Muscle of arm (tissue), 14 donors: Measurements from ENCODE around the gene DYNLL1. TPM values are rescaled to one million over a fixed set of nuclear protein-coding genes. Genes with fewer than 3 reads are reported as not detected.
"Not testable (repeated sequence)": the region's sequence is repeated elsewhere in the genome, so short reads cannot be mapped to it uniquely, and the experiment has no call there.

ENCODE experiments used
- DNase-seq: peaks from one replicate; pipeline ENCODE4 v3.0.0-alpha.2; 2013
- long read RNA-seq, 11 donors: transcript quantifications; one replicate each; lab custom pipeline, GENCODE V29; 2026
- polyA plus RNA-seq, 12 donors: library from polyadenylated mRNA; unstranded; fragments of 120-200 nt; gene quantifications; one replicate each; pipeline ENCODE4 v1.2.1, GENCODE V29; 2013; ENCODE audit not compliant: insufficient read length in 12 of 12

The DYNLL1 gene
- polyA plus RNA-seq, result 100 to 1,000 TPM in 11 of 12 donors, not detected in 1; 258 to 571 (median 356) TPM
- long read RNA-seq, donor 1, transcript DYNLL1-210 (1 exons, 670 nt), result minor isoform, 42 of 288 reads
- long read RNA-seq, donor 1, transcript DYNLL1-207 (2 exons, 719 nt), result minor isoform, 20 of 288 reads
- long read RNA-seq, donor 1, transcript DYNLL1-202 (3 exons, 697 nt), result minor isoform, 21 of 288 reads
- long read RNA-seq, donor 1, transcript DYNLL1-201 (3 exons, 720 nt), result major isoform, 201 of 288 reads
- long read RNA-seq, donor 1, partial matches to known transcripts, result 0 of 288 reads
- long read RNA-seq, donor 1, other reads (novel, unspliced or antisense), result 0 of 288 reads
- long read RNA-seq, donor 2, transcript DYNLL1-207 (2 exons, 719 nt), result minor isoform, 19 of 269 reads
- long read RNA-seq, donor 2, transcript DYNLL1-201 (3 exons, 720 nt), result major isoform, 193 of 269 reads
- long read RNA-seq, donor 2, transcript DYNLL1-210 (1 exons, 670 nt), result minor isoform, 39 of 269 reads
- long read RNA-seq, donor 2, transcript DYNLL1-202 (3 exons, 697 nt), result minor isoform, 15 of 269 reads
- long read RNA-seq, donor 2, partial matches to known transcripts, result 0 of 269 reads
- long read RNA-seq, donor 2, other reads (novel, unspliced or antisense), result 0 of 269 reads
- long read RNA-seq, donor 3, transcript DYNLL1-207 (2 exons, 719 nt), result minor isoform, 8 of 113 reads
- long read RNA-seq, donor 3, transcript DYNLL1-202 (3 exons, 697 nt), result minor isoform, 10 of 113 reads
- long read RNA-seq, donor 3, transcript DYNLL1-210 (1 exons, 670 nt), result minor isoform, 10 of 113 reads
- long read RNA-seq, donor 3, transcript DYNLL1-201 (3 exons, 720 nt), result major isoform, 81 of 113 reads
- long read RNA-seq, donor 3, partial matches to known transcripts, result 0 of 113 reads
- long read RNA-seq, donor 3, other reads (novel, unspliced or antisense), result 0 of 113 reads
- long read RNA-seq, donor 4, transcript DYNLL1-207 (2 exons, 719 nt), result minor isoform, 7 of 78 reads
- long read RNA-seq, donor 4, transcript DYNLL1-201 (3 exons, 720 nt), result major isoform, 61 of 78 reads
- long read RNA-seq, donor 4, transcript DYNLL1-210 (1 exons, 670 nt), result minor isoform, 6 of 78 reads
- long read RNA-seq, donor 4, partial matches to known transcripts, result 0 of 78 reads
- long read RNA-seq, donor 4, other reads (novel, unspliced or antisense), result 0 of 78 reads
- long read RNA-seq, donor 5, transcript DYNLL1-201 (3 exons, 720 nt), result major isoform, 169 of 253 reads
- long read RNA-seq, donor 5, transcript DYNLL1-210 (1 exons, 670 nt), result minor isoform, 18 of 253 reads
- long read RNA-seq, donor 5, transcript DYNLL1-207 (2 exons, 719 nt), result minor isoform, 17 of 253 reads
- long read RNA-seq, donor 5, transcript DYNLL1-202 (3 exons, 697 nt), result minor isoform, 24 of 253 reads
- long read RNA-seq, donor 5, partial matches to known transcripts, result 0 of 253 reads
- long read RNA-seq, donor 5, other reads (novel, unspliced or antisense), result 15 of 253 reads
- long read RNA-seq, donor 6, transcript DYNLL1-210 (1 exons, 670 nt), result minor isoform, 13 of 97 reads
- long read RNA-seq, donor 6, transcript DYNLL1-202 (3 exons, 697 nt), result minor isoform, 5 of 97 reads
- long read RNA-seq, donor 6, transcript DYNLL1-201 (3 exons, 720 nt), result major isoform, 67 of 97 reads
- long read RNA-seq, donor 6, transcript DYNLL1-207 (2 exons, 719 nt), result minor isoform, 10 of 97 reads
- long read RNA-seq, donor 6, partial matches to known transcripts, result 0 of 97 reads
- long read RNA-seq, donor 6, other reads (novel, unspliced or antisense), result 0 of 97 reads
- long read RNA-seq, donor 7, transcript DYNLL1-202 (3 exons, 697 nt), result minor isoform, 13 of 124 reads
- long read RNA-seq, donor 7, transcript DYNLL1-207 (2 exons, 719 nt), result minor isoform, 11 of 124 reads
- long read RNA-seq, donor 7, transcript DYNLL1-201 (3 exons, 720 nt), result major isoform, 92 of 124 reads
- long read RNA-seq, donor 7, transcript DYNLL1-210 (1 exons, 670 nt), result minor isoform, 8 of 124 reads
- long read RNA-seq, donor 7, partial matches to known transcripts, result 0 of 124 reads
- long read RNA-seq, donor 7, other reads (novel, unspliced or antisense), result 0 of 124 reads
- long read RNA-seq, donor 8, transcript DYNLL1-210 (1 exons, 670 nt), result minor isoform, 29 of 199 reads
- long read RNA-seq, donor 8, transcript DYNLL1-202 (3 exons, 697 nt), result minor isoform, 17 of 199 reads
- long read RNA-seq, donor 8, transcript DYNLL1-201 (3 exons, 720 nt), result major isoform, 134 of 199 reads
- long read RNA-seq, donor 8, transcript DYNLL1-207 (2 exons, 719 nt), result minor isoform, 10 of 199 reads
- long read RNA-seq, donor 8, partial matches to known transcripts, result 6 of 199 reads
- long read RNA-seq, donor 8, other reads (novel, unspliced or antisense), result 0 of 199 reads
- long read RNA-seq, donor 9, transcript DYNLL1-201 (3 exons, 720 nt), result major isoform, 95 of 153 reads
- long read RNA-seq, donor 9, transcript DYNLL1-202 (3 exons, 697 nt), result minor isoform, 19 of 153 reads
- long read RNA-seq, donor 9, transcript DYNLL1-203 (3 exons, 814 nt), result minor isoform, 6 of 153 reads
- long read RNA-seq, donor 9, transcript DYNLL1-210 (1 exons, 670 nt), result minor isoform, 25 of 153 reads
- long read RNA-seq, donor 9, partial matches to known transcripts, result 0 of 153 reads
- long read RNA-seq, donor 9, other reads (novel, unspliced or antisense), result 0 of 153 reads
- long read RNA-seq, donor 10, transcript DYNLL1-201 (3 exons, 720 nt), result major isoform, 116 of 161 reads
- long read RNA-seq, donor 10, transcript DYNLL1-202 (3 exons, 697 nt), result minor isoform, 11 of 161 reads
- long read RNA-seq, donor 10, transcript DYNLL1-210 (1 exons, 670 nt), result minor isoform, 18 of 161 reads
- long read RNA-seq, donor 10, transcript DYNLL1-207 (2 exons, 719 nt), result minor isoform, 14 of 161 reads
- long read RNA-seq, donor 10, partial matches to known transcripts, result 0 of 161 reads
- long read RNA-seq, donor 10, other reads (novel, unspliced or antisense), result 0 of 161 reads
- long read RNA-seq, donor 11, transcript DYNLL1-202 (3 exons, 697 nt), result minor isoform, 25 of 314 reads
- long read RNA-seq, donor 11, transcript DYNLL1-207 (2 exons, 719 nt), result minor isoform, 17 of 314 reads
- long read RNA-seq, donor 11, transcript DYNLL1-201 (3 exons, 720 nt), result major isoform, 227 of 314 reads
- long read RNA-seq, donor 11, transcript DYNLL1-210 (1 exons, 670 nt), result minor isoform, 37 of 314 reads
- long read RNA-seq, donor 11, partial matches to known transcripts, result 0 of 314 reads
- long read RNA-seq, donor 11, other reads (novel, unspliced or antisense), result 0 of 314 reads

DNA sequence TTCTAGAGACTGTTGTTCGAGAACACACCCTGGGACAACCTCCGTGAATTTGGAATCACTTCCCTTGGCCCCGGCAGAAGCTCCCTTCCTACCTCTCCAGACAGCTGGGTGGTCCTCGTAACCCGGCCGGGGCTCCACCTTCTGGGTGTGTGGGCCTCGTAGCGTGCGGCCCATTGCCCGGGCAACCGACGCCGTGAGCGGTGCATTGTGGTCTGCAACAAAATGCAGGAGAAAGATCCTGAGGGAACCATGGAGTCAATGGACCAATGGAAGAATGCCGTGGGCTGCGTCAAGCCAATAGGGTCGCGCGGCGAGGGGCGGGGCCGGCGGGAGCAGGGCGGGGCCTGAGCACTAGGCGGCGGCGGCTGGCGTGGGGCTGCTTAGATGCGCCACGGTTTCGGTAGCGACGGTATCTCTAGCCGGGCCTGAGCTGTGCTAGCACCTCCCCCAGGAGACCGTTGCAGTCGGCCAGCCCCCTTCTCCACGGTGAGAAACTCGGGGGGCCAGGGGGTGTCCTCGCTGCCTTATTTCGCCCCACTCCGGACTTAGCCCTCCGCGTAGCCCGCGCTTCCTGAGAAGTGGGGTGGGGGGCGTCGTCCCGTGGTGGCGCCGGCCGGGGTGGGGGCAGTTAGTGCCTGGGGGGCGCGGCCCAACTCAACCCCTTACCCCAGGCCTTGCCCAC is at the start of gene DYNLL1:
Gene DYNLL1 (plus strand): TSS at position 383 of the 682 bp plus-strand sequence. CDS start 309 bp downstream, outside the sequence.
- peak; percentile 98 for DNase-seq

- DNase-seq, result not testable (repeated sequence)
These were observed 49.1 kb upstream of the DYNLL1 start for GRCh38 chr12:120446844-120447178.

DNA sequence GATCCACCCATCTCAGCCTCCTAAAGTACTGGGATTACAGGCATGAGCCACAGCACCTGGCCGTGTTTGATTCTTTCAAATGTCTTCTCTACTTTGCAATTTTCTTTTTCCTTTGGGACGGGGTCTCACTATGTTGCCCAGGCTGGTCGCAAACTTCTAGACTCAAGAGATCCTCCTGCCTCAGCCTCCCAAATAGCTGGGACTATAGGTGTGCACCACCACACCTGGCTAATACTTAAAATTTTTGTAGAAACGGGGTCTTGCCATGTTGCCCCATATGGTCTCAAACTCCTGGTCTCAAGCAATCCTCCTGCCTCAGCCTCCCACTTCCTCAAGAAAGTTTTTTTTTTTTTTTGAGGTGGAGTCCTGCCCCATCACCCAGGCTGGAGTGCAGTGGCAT is 47.9 kb upstream of the DYNLL1 start:
- DNase-seq, result no peak

GRCh38 chr12:120452524-120452923 is 43.4 kb upstream of the DYNLL1 start:
- not testable (repeated sequence) for DNase-seq

DNA sequence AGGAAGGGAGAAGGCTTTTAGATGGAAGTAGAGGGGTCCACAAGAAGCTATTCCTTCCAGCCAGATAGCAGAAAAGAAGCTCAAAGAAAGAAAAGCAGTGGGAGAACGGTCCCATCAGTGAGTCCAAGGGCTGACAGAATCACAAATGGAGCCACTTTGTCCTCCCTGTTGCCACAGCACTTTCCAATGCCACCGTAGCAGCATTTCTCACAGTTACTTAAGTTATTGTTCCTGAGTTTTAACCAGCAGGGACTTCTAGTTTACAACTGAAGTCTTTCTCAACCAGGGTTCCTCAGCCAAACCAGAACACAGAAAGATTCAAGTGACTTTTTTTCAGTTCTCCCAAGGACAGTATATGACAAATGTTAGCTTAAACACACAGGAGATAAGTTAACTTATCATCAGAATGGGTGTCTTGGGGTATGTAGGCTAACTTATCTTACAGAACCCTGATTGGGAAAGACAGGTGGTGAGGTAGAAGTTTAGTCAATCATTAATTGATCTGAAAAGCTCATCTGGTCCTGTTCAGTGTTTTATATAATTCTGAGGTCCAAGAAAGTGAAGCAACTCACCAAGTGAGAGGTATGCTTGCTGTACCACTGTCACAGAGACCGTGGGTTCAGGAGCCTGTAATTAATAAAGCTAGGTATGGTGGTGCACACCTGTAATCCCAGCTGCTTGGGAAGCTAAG is 42.7 kb upstream of the DYNLL1 start:
- no peak for DNase-seq

GRCh38 chr12:120453977-120454376 is 41.9 kb upstream of the DYNLL1 start:
- no peak for DNase-seq

DNA sequence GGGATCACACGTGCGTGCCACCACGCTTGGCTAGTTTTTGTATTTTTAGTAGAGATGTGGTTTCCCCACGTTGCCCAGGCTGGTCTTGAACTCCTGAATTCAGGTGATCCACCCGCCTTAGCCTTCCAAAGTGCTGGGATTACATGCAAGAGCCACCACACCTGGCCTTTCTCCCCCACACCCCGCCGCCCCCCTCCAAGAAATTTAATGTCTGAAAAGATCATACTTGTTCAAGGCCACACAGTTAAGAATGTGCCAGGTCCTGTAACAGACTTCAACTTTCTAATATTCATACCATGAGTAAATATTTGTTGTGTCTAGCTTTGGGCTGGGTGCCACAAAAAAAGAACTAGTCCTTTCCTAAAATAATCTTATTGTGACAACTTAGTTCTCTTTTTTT is 40.6 kb upstream of the DYNLL1 start:
- no peak for DNase-seq

DNA sequence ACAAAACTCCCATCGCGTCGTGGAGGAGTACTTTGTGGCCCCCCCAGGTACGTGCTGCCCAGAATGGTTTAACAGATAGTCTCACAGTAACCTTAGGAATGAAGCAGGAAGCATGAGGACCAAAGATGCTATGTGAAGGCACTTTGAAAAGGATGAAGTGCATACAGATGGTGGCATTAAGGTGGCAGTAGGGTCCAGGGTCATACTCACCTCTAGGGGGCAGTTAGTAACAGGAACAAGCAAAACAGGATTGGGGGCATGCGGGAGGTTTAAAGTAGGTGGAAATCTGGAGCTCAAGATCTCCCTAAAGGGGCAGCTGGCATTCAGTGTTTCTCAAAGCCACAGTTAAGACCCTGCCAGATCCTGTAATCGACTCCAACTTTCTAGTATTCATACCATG is 38.8 kb upstream of the DYNLL1 start:
- DNase-seq, result no peak

DNA sequence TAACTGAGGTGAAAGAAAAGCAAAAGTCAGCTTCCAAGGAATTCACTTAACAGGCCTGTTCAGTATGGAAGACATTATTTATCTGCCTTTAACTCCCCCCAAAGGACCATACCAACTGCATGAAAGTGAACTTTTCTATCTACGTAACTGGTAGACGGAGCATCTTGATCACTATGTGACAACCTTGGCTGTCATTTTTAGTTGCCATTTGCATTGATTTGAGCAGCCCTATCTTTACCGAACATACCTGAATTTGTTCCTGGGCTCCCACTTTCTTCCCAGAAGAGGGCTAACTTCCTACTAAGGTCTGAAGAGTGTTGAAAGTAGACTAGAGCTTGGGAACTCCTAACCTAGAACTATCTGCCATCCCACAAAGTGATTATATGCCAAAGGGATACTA is 35.8 kb upstream of the DYNLL1 start:
- no peak for DNase-seq

DNA sequence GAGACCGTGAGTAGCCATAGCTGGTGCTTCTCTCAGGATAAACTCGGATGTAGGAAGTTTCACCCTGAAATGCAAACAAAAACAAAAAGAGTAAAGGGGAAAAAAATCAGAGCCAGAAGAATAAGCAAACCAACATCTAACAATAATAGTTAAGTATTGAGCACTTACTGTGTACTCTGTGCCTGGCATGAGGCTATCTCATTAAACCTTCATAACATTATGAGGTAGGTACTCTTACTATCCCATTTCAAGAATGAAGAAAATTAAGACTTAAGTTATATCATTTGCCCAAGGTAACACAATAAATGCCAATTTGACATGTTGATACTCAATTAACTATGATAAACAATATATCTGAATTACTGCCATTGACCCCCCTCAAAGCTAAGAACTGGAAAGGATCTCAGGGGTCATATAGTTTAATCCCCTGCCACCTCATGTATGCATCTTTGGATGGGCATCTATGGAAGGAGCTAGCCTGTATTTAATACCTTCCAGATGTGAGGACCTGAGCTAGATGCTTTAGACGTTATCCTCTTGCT is 33.7 kb upstream of the DYNLL1 start:
- DNase-seq, result no peak

DNA sequence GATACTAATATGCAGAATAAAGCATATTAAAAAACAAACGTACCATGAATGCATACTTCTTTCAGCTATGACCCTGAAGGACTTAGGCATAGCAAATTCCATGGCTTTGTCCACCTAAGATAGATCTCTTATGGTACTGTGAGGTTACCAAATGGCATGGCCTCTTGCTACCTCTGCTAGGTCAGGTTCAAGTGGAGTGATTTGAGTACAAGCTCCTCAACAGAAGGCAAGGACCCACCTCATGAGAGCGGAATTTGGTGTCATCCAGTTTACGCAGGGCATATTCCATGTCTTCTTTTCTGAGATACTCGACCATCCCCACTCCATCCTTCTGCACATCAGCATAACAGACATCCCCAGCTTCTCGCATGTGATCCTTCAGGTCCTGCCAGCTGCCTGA is 32.2 kb upstream of the DYNLL1 start:
- DNase-seq, result no peak

DNA sequence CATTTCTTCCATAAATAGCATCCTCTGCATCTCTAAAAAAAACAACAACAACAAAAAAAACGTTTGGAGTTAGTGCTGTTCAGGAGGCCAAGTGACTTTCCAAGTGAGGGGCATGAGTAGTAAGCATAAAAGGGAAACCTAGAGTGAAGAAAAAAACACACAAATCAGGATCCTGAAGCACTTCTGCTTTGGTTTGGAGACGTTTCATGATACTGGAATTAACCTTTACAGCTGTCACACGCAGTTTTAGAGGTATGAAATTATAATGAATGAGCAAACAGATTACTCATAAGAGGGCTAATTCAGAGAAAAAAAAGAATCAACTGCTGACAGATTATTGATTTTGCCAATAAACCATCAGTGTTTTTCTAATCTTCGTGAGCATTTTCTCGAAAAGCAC is 30.2 kb upstream of the DYNLL1 start:
- DNase-seq, result no peak

GRCh38 chr12:120466560-120467315 is 29.2 kb upstream of the DYNLL1 start:
- DNase-seq, result peak; percentile 32

DNA sequence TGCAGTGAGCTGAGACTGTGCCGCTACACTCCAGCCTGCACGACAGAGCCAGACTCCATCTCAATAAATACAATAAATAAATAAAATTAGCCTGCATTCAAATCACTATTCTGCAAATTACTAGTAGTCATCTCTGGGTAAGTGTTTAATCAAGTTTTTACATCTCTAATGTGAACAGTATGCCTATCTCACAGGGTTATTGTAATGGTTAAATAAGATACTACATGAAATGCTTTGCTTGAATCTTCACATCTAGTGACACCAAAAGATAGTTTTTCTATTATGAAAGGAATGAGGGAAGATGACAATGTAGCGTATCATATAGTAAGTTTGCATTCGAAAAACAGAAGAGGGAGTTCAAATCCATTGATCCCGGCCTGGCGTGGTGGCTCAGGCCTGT is 28.5 kb upstream of the DYNLL1 start:
- DNase-seq, result no peak

- DNase-seq, result peak; percentile 30
These were observed 27.5 kb upstream of the DYNLL1 start for GRCh38 chr12:120468325-120468820.
